ENCODE measurements around the gene ZBTB26. TPM values are rescaled to one million over a fixed set of nuclear protein-coding genes. Genes with fewer than 3 reads are reported as not detected.

The ZBTB26 gene
- total RNA-seq, 1 experiment from 2014 or later, result 4.5 TPM

GRCh38 chr9:122955961-122956360 is 24.6 kb upstream of the ZBTB26 start:
- in situ Hi-C loops (cut with HindIII; ENCODE audit: low pct_unique_long_range_greater_than_20kb, low sequenced_read_pairs) (no loop called here), intact Hi-C loops (cut with micrococcal nuclease; ENCODE audit: unreplicated experiment) (no loop called here)
- no peak overlapping the region for H3K4me3 ChIP-seq (ENCODE audit: low read depth in 2 of 2, low read length in 2 of 2)
- no peaks in the 10 kb centered on the region for H3K27me3 ChIP-seq (ENCODE audit: control insufficient read depth, insufficient read depth, low read length)
- no peaks in the 10 kb centered on the region; the same call in 1 of the 2 replicates for H3K36me3 ChIP-seq (ENCODE audit: control insufficient read depth, insufficient read depth, low read length)
- CTCF ChIA-PET, result no interaction called here
- TF ChIP-seq, protein P1, sequence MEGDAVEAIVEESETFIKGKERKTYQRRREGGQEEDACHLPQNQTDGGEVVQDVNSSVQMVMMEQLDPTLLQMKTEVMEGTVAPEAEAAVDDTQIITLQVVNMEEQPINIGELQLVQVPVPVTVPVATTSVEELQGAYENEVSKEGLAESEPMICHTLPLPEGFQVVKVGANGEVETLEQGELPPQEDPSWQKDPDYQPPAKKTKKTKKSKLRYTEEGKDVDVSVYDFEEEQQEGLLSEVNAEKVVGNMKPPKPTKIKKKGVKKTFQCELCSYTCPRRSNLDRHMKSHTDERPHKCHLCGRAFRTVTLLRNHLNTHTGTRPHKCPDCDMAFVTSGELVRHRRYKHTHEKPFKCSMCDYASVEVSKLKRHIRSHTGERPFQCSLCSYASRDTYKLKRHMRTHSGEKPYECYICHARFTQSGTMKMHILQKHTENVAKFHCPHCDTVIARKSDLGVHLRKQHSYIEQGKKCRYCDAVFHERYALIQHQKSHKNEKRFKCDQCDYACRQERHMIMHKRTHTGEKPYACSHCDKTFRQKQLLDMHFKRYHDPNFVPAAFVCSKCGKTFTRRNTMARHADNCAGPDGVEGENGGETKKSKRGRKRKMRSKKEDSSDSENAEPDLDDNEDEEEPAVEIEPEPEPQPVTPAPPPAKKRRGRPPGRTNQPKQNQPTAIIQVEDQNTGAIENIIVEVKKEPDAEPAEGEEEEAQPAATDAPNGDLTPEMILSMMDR (IDR thresholded peaks at IDR 0.05), result no peak
- no peak for TF ChIP-seq REST (IDR thresholded peaks at IDR 0.05; ENCODE audit: insufficient read depth in 1 of 2, low read depth in 2 of 2, low read length in 1 of 2)
- TF ChIP-seq POLR2AphosphoS5 (IDR thresholded peaks at IDR 0.05; ENCODE audit: low read depth, low read length), result no peak
- no peak for TF ChIP-seq TCF7L2 (IDR thresholded peaks at IDR 0.05; ENCODE audit: low read depth, low read length)
- TF ChIP-seq SIN3A (IDR thresholded peaks at IDR 0.05; ENCODE audit: borderline replicate concordance, insufficient read depth, low read depth, low read length), result no peak
- POLR2A ChIA-PET, result no interaction called here
- no peaks in the 10 kb centered on the region for H3K9me3 ChIP-seq (ENCODE audit: control insufficient read depth, insufficient read depth, low read depth, low read length)
- ATAC-seq, result no peak
- H3K4me1 ChIP-seq (ENCODE audit: control insufficient read depth, insufficient read depth, low read length), result peaks cover 11% of the 10 kb centered on the region; the same call in 1 of the 2 replicates
- no TSS peak for BruUV-seq (replicated peaks)
- DNase-seq (ENCODE audit: low read depth, low spot score), result no peak
- H3K27ac ChIP-seq (ENCODE audit: low read length), result no peak overlapping the region

GRCh38 chr9:122954253-122954691 is 23.0 kb upstream of the ZBTB26 start:
- Histone ChIP-seq H3K4me3 (ENCODE audit: low read depth in 2 of 2, low read length in 2 of 2) (no peak overlapping the region), H3K36me3 (ENCODE audit: control insufficient read depth, insufficient read depth, low read length) (no peaks in the 10 kb centered on the region; the same call in 1 of the 2 replicates), H3K27me3 (ENCODE audit: control insufficient read depth, insufficient read depth, low read length) (no peaks in the 10 kb centered on the region), H3K27ac (ENCODE audit: low read length) (peak overlapping the region; percentile 39; the same call in 1 of the 2 replicates), H3K4me1 (ENCODE audit: control insufficient read depth, insufficient read depth, low read length) (peaks cover 11% of the 10 kb centered on the region; the same call in 1 of the 2 replicates), H3K9me3 (ENCODE audit: control insufficient read depth, insufficient read depth, low read depth, low read length) (no peaks in the 10 kb centered on the region)
- ChIA-PET POLR2A (no interaction called here), CTCF (no interaction called here)
- ATAC-seq (peak; percentile 76), DNase-seq (ENCODE audit: low read depth, low spot score) (no peak)
- in situ Hi-C loops (cut with HindIII; ENCODE audit: low pct_unique_long_range_greater_than_20kb, low sequenced_read_pairs) (no loop called here), intact Hi-C loops (cut with micrococcal nuclease; ENCODE audit: unreplicated experiment) (no loop called here)
- TF ChIP-seq REST (IDR thresholded peaks at IDR 0.05; ENCODE audit: insufficient read depth in 1 of 2, low read depth in 2 of 2, low read length in 1 of 2), result no peak
- no peak for TF ChIP-seq TCF7L2 (IDR thresholded peaks at IDR 0.05; ENCODE audit: low read depth, low read length)
- no peak for TF ChIP-seq SIN3A (IDR thresholded peaks at IDR 0.05; ENCODE audit: borderline replicate concordance, insufficient read depth, low read depth, low read length)
- no TSS peak for BruUV-seq (replicated peaks)
